ENCODE results near the gene ZCCHC14. TPM values are rescaled to one million over a fixed set of nuclear protein-coding genes. Genes with fewer than 3 reads are reported as not detected.
A peak's percentile ranks its signal among the peaks of the same experiment; 100 is the strongest.

Gene ZCCHC14
- total RNA-seq, 6 donors from 2014 or later, result 17.2 to 35.3 (median 26.3) TPM

- H3K36me3 ChIP-seq, result no peaks in the 10 kb centered on the region
- no peaks in the 10 kb centered on the region for H3K9me3 ChIP-seq
- ATAC-seq (ENCODE audit: low FRiP score in 2 of 2), result no peak
- H3K27me3 ChIP-seq, result no peaks in the 10 kb centered on the region
- H3K4me1 ChIP-seq, result peaks cover 15 to 19% (median 16%) of the 10 kb centered on the region in 4 donors
- TF ChIP-seq POLR2AphosphoS5 (IDR thresholded peaks at IDR 0.05) (no peak), POLR2A (IDR thresholded peaks at IDR 0.05) (no peak), EP300 (IDR thresholded peaks at IDR 0.05) (no peak)
- TF ChIP-seq, protein P1, sequence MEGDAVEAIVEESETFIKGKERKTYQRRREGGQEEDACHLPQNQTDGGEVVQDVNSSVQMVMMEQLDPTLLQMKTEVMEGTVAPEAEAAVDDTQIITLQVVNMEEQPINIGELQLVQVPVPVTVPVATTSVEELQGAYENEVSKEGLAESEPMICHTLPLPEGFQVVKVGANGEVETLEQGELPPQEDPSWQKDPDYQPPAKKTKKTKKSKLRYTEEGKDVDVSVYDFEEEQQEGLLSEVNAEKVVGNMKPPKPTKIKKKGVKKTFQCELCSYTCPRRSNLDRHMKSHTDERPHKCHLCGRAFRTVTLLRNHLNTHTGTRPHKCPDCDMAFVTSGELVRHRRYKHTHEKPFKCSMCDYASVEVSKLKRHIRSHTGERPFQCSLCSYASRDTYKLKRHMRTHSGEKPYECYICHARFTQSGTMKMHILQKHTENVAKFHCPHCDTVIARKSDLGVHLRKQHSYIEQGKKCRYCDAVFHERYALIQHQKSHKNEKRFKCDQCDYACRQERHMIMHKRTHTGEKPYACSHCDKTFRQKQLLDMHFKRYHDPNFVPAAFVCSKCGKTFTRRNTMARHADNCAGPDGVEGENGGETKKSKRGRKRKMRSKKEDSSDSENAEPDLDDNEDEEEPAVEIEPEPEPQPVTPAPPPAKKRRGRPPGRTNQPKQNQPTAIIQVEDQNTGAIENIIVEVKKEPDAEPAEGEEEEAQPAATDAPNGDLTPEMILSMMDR (IDR thresholded peaks at IDR 0.05), result no peak
- DNase-seq, result no peak
- no peak overlapping the region for H3K4me3 ChIP-seq
- no peak overlapping the region for H3K27ac ChIP-seq
- WGBS, 2 donors, result 89 to 92% methylated on average over 20 of the region's 20 CpGs
These were observed 121.5 kb downstream of the ZCCHC14 start for GRCh38 chr16:87371261-87371866.

- Histone ChIP-seq H3K36me3 (no peaks in the 10 kb centered on the region), H3K9me3 (no peaks in the 10 kb centered on the region), H3K4me3 (no peak overlapping the region), H3K27me3 (no peaks in the 10 kb centered on the region), H3K27ac (no peak overlapping the region), H3K4me1 (peaks cover 10 to 15% (median 12%) of the 10 kb centered on the region in 4 donors)
- 82 to 89% methylated on average over 13 to 16 of the region's 16 CpGs for WGBS, 2 donors
- TF ChIP-seq POLR2A (IDR thresholded peaks at IDR 0.05) (no peak), POLR2AphosphoS5 (IDR thresholded peaks at IDR 0.05) (no peak)
- TF ChIP-seq, protein P1 (IDR thresholded peaks at IDR 0.05), result no peak
- peak in 1 of 2 donors; percentile 58 for DNase-seq
- peak; percentile 6 to 19 for ATAC-seq (ENCODE audit: low FRiP score in 2 of 2)
These were observed 122.8 kb downstream of the ZCCHC14 start for GRCh38 chr16:87369796-87370719.

DNA sequence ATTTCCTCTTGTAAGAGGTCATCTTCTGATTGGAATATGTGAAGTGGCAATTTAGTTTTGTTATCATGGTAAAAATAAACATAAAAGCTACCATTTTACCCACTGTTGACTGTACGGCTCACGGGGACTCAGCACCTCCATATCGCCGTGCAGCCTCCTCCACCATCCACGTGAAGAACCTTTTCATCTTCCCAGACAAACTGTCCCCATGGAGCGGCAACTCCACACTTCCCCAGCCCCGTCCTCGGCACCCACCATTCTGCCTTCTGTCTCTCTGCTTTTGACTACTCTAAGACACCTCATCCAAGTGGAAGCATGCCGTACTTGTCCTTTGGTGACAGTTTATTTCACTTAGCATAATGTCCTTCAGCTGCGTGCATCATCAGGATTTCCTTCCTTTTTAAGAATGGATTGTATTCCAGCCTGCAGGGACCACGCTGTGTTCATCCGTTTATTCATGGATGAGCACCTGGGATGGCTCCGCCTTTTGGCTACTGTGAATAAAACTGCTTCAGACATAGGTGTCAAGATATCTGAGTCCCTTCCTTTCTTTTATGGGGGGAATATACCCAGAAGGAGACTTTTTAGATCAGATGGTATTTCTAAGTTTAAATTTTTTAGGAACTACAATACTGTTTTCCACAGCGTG is 123.6 kb downstream of the ZCCHC14 start:
- TF ChIP-seq EP300 (IDR thresholded peaks at IDR 0.05), result no peak
- TF ChIP-seq, protein P1 (IDR thresholded peaks at IDR 0.05), result no peak
- TF ChIP-seq POLR2A (IDR thresholded peaks at IDR 0.05), result no peak
- TF ChIP-seq POLR2AphosphoS5 (IDR thresholded peaks at IDR 0.05), result no peak
- no peak for DNase-seq
- H3K9me3 ChIP-seq, result no peaks in the 10 kb centered on the region
- 82 to 85% methylated on average over 14 of the region's 14 CpGs for WGBS, 2 donors
- no peak for ATAC-seq (ENCODE audit: low FRiP score in 2 of 2)
- no peak overlapping the region for H3K27ac ChIP-seq
- no peaks in the 10 kb centered on the region for H3K36me3 ChIP-seq
- peaks cover 14 to 20% (median 17%) of the 10 kb centered on the region in 4 donors for H3K4me1 ChIP-seq
- no peak overlapping the region for H3K4me3 ChIP-seq
- H3K27me3 ChIP-seq, result no peaks in the 10 kb centered on the region

DNA sequence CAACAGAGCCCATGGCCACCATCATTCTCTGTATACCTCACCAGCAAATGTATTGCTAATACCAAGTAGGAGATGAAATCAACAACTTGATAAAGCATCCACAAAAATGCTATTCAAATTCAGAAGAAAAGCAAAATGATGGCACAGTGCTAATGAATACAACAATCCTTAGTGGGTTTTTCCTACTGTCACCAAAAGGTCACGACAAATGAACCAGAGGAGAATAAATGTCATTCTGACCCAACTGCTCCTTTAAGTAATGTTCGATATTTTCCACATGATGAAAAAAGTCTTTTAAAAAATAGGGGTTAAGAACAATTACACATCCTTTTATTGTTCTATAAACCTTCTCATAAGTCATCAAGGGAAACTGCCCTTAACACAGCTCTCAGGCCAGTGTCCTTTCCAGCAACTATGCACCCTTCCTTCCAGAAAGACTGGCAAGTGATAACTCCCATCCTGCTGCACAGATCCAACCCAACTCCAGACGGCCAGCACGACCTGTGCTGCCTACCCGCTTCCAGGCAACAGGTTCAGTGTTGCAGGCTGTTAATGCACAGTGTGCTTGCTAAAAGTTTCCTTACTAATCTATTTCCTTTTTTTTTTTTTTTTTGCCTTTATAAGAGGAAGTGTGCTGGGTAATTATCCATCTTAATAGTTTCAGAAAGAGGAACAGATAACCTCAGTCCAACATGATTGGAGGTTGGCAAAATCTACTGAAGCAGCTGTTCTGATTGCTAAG is 124.6 kb downstream of the ZCCHC14 start:
- Histone ChIP-seq H3K9me3 (no peaks in the 10 kb centered on the region), H3K36me3 (no peaks in the 10 kb centered on the region), H3K4me1 (peaks cover 22 to 27% (median 24%) of the 10 kb centered on the region in 4 donors), H3K27ac (no peak overlapping the region), H3K27me3 (no peaks in the 10 kb centered on the region), H3K4me3 (no peak overlapping the region)
- TF ChIP-seq POLR2A (IDR thresholded peaks at IDR 0.05) (no peak), POLR2AphosphoS5 (IDR thresholded peaks at IDR 0.05) (no peak), EP300 (IDR thresholded peaks at IDR 0.05) (no peak)
- TF ChIP-seq, protein P1 (IDR thresholded peaks at IDR 0.05), result no peak
- no peak for DNase-seq
- WGBS, 2 donors, result 53 to 60% methylated on average over 5 of the region's 5 CpGs
- ATAC-seq (ENCODE audit: low FRiP score in 2 of 2), result no peak

Data from upper lobe of left lung (tissue), 6 donors.